Activated CD4-positive, alpha-beta T cell treated with anti-CD3 and anti-CD28 coated beads, Interleukin-2, amount 10 ng/mL, durations not matched to agents 24 days and 14 days (primary cell): ENCODE data around the gene LOXL3. TPM values are rescaled to one million over a fixed set of nuclear protein-coding genes. Genes with fewer than 3 reads are reported as not detected.

Experiments used
- DNase-seq: peaks from one replicate; pipeline ENCODE4 v3.0.0; 2022
- H3K27ac Mint-ChIP-seq: one replicate; pipeline ENCODE4 v1.8.0; 2022; ENCODE audit warnings: mild to moderate bottlenecking, mixed read lengths
- H3K27me3 Mint-ChIP-seq: one replicate; pipeline ENCODE4 v1.8.0; 2022; ENCODE audit warnings: mixed read lengths
- H3K36me3 Mint-ChIP-seq: one replicate; pipeline ENCODE4 v1.8.0; 2022; ENCODE audit warnings: low read depth, mild to moderate bottlenecking, mixed read lengths
- H3K4me1 Mint-ChIP-seq: one replicate; pipeline ENCODE4 v1.8.0; 2021; ENCODE audit warnings: mixed read lengths
- H3K4me3 Mint-ChIP-seq: one replicate; pipeline ENCODE4 v1.8.0; 2022; ENCODE audit warnings: mild to moderate bottlenecking, moderate library complexity, mixed read lengths
- H3K9me3 Mint-ChIP-seq: one replicate; pipeline ENCODE4 v1.8.0; 2021; ENCODE audit warnings: mixed read lengths
- intact Hi-C: fragments of 100-400 bp; cut with micrococcal nuclease; formaldehyde crosslinking; loops from one replicate; pipeline ENCODE4 v1.15.1; 2023
- total RNA-seq: library from RNA; stranded (reverse); gene quantifications from 2 replicates; pipeline ENCODE4 v1.2.3, GENCODE V29; 2022

LOXL3 gene
- total RNA-seq, 1 donor from 2014 or later: 1.7 TPM

- DNase-seq: no peak
- intact Hi-C loops: loop anchor here (2.0 kb wide), 1 partner anchor 283 kb away; no protein-coding TSS in a partner anchor
Observed at GRCh38 chr2:74533464-74533863, 20.3 kb downstream of the LOXL3 start.

GRCh38 chr2:74532222-74532621, 21.5 kb downstream of the LOXL3 start:
- peaks cover 26% of the 10 kb centered on the region for H3K4me1 Mint-ChIP-seq
- H3K27me3 Mint-ChIP-seq: no peaks in the 10 kb centered on the region
- no peaks in the 10 kb centered on the region for H3K9me3 Mint-ChIP-seq
- DNase-seq: peak; percentile 79
- intact Hi-C loops: loop anchor here (2.0 kb wide), 1 partner anchor 281 kb away; no protein-coding TSS in a partner anchor
- H3K4me3 Mint-ChIP-seq: peak overlapping the region; percentile 96
- H3K36me3 Mint-ChIP-seq: peaks cover 37% of the 10 kb centered on the region
- peak overlapping the region; percentile 2 for H3K27ac Mint-ChIP-seq

More at GRCh38 chr2:74533464-74533863, 20.3 kb downstream of the LOXL3 start:
- Mint-ChIP-seq H3K4me1 (peaks cover 18% of the 10 kb centered on the region), H3K36me3 (peaks cover 25% of the 10 kb centered on the region), H3K27ac (no peak overlapping the region), H3K9me3 (no peaks in the 10 kb centered on the region), H3K27me3 (peaks cover 7% of the 10 kb centered on the region), H3K4me3 (no peak overlapping the region)

- H3K36me3 Mint-ChIP-seq: peaks cover 43% of the 10 kb centered on the region
- intact Hi-C loops: loop anchor here (2.0 kb wide), 1 partner anchor 281 kb away; no protein-coding TSS in a partner anchor
- DNase-seq: no peak
- no peaks in the 10 kb centered on the region for H3K9me3 Mint-ChIP-seq
- H3K4me1 Mint-ChIP-seq: peaks cover 29% of the 10 kb centered on the region
- no peaks in the 10 kb centered on the region for H3K27me3 Mint-ChIP-seq
- peak overlapping the region; percentile 96 for H3K4me3 Mint-ChIP-seq
- H3K27ac Mint-ChIP-seq: peak overlapping the region; percentile 92
Observed at GRCh38 chr2:74531666-74532065, 22.1 kb downstream of the LOXL3 start.

- H3K36me3 Mint-ChIP-seq: peaks cover 53% of the 10 kb centered on the region
- H3K27me3 Mint-ChIP-seq: no peaks in the 10 kb centered on the region
- intact Hi-C loops: loop anchor here (1.0 kb wide), 1 partner anchor 19 kb away; no protein-coding TSS in a partner anchor
- H3K4me3 Mint-ChIP-seq: peak overlapping the region; percentile 96
- H3K4me1 Mint-ChIP-seq: peaks cover 35% of the 10 kb centered on the region
- peak; percentile 85 for DNase-seq
- H3K27ac Mint-ChIP-seq: peak overlapping the region; percentile 92
- no peaks in the 10 kb centered on the region for H3K9me3 Mint-ChIP-seq
Observed at GRCh38 chr2:74530239-74531187, 23.2 kb downstream of the LOXL3 start.

GRCh38 chr2:74529357-74530238, 24.1 kb downstream of the LOXL3 start, which contains the start of the genes AUP1 and HTRA2:
AUP1 (minus strand) TSS chr2:74529706; CDS start chr2:74529629, 77 bp downstream.
HTRA2 (plus strand) TSS chr2:74529933; CDS start chr2:74530007, 74 bp downstream.
- intact Hi-C loops: loop anchor here (1.0 kb wide), 9 partner anchors 12 to 429 kb away; partner anchors contain the start of genes DOK1, INO80B, MRPL53 and POLE4
- peak within 1 kb of the TSS; percentile 96 for H3K4me3 Mint-ChIP-seq
- DNase-seq: peak; percentile 97
- peak within 1 kb of the TSS; percentile 96 for H3K27ac Mint-ChIP-seq
- peaks cover 35% of the 10 kb centered on the region for H3K4me1 Mint-ChIP-seq
- peaks cover 58% of the 10 kb centered on the region for H3K36me3 Mint-ChIP-seq
- no peaks in the 10 kb centered on the region for H3K9me3 Mint-ChIP-seq
- H3K27me3 Mint-ChIP-seq: no peaks in the 10 kb centered on the region

- Mint-ChIP-seq H3K36me3 (peaks cover 56% of the 10 kb centered on the region), H3K4me1 (peaks cover 35% of the 10 kb centered on the region), H3K27ac (peak overlapping the region; percentile 96), H3K27me3 (no peaks in the 10 kb centered on the region), H3K9me3 (no peaks in the 10 kb centered on the region), H3K4me3 (peak overlapping the region; percentile 96)
- intact Hi-C loops: loop anchor here (1.0 kb wide), 8 partner anchors 11 to 430 kb away; partner anchors contain the start of genes DOK1, INO80B, MRPL53 and POLE4
- DNase-seq: no peak
Observed at GRCh38 chr2:74528600-74529356, 25.0 kb downstream of the LOXL3 start.

GRCh38 chr2:74527741-74528140, 26.0 kb downstream of the LOXL3 start:
- peak overlapping the region; percentile 96 for H3K4me3 Mint-ChIP-seq
- no peaks in the 10 kb centered on the region for H3K9me3 Mint-ChIP-seq
- no peaks in the 10 kb centered on the region for H3K27me3 Mint-ChIP-seq
- DNase-seq: no peak
- H3K27ac Mint-ChIP-seq: no peak overlapping the region
- intact Hi-C loops: no loop called here
- H3K36me3 Mint-ChIP-seq: peaks cover 55% of the 10 kb centered on the region
- H3K4me1 Mint-ChIP-seq: peaks cover 38% of the 10 kb centered on the region

GRCh38 chr2:74526649-74527230, 27.0 kb downstream of the LOXL3 start:
- Mint-ChIP-seq H3K36me3 (peaks cover 46% of the 10 kb centered on the region), H3K9me3 (no peaks in the 10 kb centered on the region), H3K4me1 (peaks cover 33% of the 10 kb centered on the region), H3K4me3 (peak overlapping the region; percentile 43), H3K27ac (no peak overlapping the region), H3K27me3 (peaks cover under 1% of the 10 kb centered on the region)
- intact Hi-C loops: no loop called here
- no peak for DNase-seq

- intact Hi-C loops: no loop called here
- peak within 1 kb of the TSS; percentile 43 for H3K4me3 Mint-ChIP-seq
- peaks cover 5% of the 10 kb centered on the region for H3K27me3 Mint-ChIP-seq
- H3K9me3 Mint-ChIP-seq: no peaks in the 10 kb centered on the region
- peaks cover 26% of the 10 kb centered on the region for H3K4me1 Mint-ChIP-seq
- H3K27ac Mint-ChIP-seq: no peak within 1 kb of the TSS
- DNase-seq: peak; percentile 76
- H3K36me3 Mint-ChIP-seq: peaks cover 41% of the 10 kb centered on the region
Observed at GRCh38 chr2:74525717-74526648, 27.8 kb downstream of the LOXL3 start, which contains the start of gene DQX1. DQX1 (minus strand) TSS chr2:74526231; CDS start chr2:74525729, 502 bp downstream.

GRCh38 chr2:74524955-74525716, 28.6 kb downstream of the LOXL3 start:
- H3K4me1 Mint-ChIP-seq: peaks cover 22% of the 10 kb centered on the region
- H3K27me3 Mint-ChIP-seq: peaks cover 12% of the 10 kb centered on the region
- intact Hi-C loops: no loop called here
- no peak overlapping the region for H3K27ac Mint-ChIP-seq
- H3K36me3 Mint-ChIP-seq: peaks cover 39% of the 10 kb centered on the region
- no peaks in the 10 kb centered on the region for H3K9me3 Mint-ChIP-seq
- no peak for DNase-seq
- H3K4me3 Mint-ChIP-seq: no peak overlapping the region

- peaks cover 21% of the 10 kb centered on the region for H3K27me3 Mint-ChIP-seq
- H3K9me3 Mint-ChIP-seq: no peaks in the 10 kb centered on the region
- H3K36me3 Mint-ChIP-seq: peaks cover 37% of the 10 kb centered on the region
- no peak overlapping the region for H3K4me3 Mint-ChIP-seq
- no peak for DNase-seq
- intact Hi-C loops: no loop called here
- H3K27ac Mint-ChIP-seq: no peak overlapping the region
- H3K4me1 Mint-ChIP-seq: peaks cover 22% of the 10 kb centered on the region
Observed at GRCh38 chr2:74524005-74524404, 29.7 kb downstream of the LOXL3 start.
